Testis (tissue), 3 donors: ENCODE results near the gene ADRM1. TPM values are rescaled to one million over a fixed set of nuclear protein-coding genes. Genes with fewer than 3 reads are reported as not detected.

ENCODE experiments used
- DNase-seq: peaks from one replicate; pipeline ENCODE4 v3.0.0-alpha.2; 2019
- H3K27ac ChIP-seq, 2 donors: fragments of 200-600 bp; sonication (generic); one replicate each; pipeline ENCODE4 v1.5.1; 2019
- H3K27me3 ChIP-seq: fragments of 200-600 bp; sonication (generic); one replicate; pipeline ENCODE4 v1.5.1; 2019
- H3K36me3 ChIP-seq: fragments of 200-600 bp; sonication (generic); one replicate; pipeline ENCODE4 v1.5.1; 2017; ENCODE audit warnings: low read depth; ENCODE audit errors: missing control alignments
- H3K4me1 ChIP-seq: fragments of 200-600 bp; sonication (generic); one replicate; pipeline ENCODE4 v1.5.1; 2019
- H3K4me3 ChIP-seq, 2 donors: fragments of 200-600 bp; sonication (generic); one replicate each; pipeline ENCODE4 v1.5.1; 2017 to 2019
- H3K9me3 ChIP-seq: fragments of 200-600 bp; sonication (generic); one replicate; pipeline ENCODE4 v1.5.1; 2017
- POLR2A ChIP-seq: fragments of 450-650 bp; IDR thresholded peaks from one replicate; pipeline ENCODE4 v1.6.1; 2017; ENCODE audit warnings: antibody characterized with exemption, mild to moderate bottlenecking, moderate library complexity
- WGBS, 2 donors: methylation state at CpG; one replicate each; pipeline ENCODE4 v1.1.5; 2018; 5-methylcytosine and 5-hydroxymethylcytosine counted together
- intact Hi-C: fragments of 100-400 bp; cut with DNase I; formaldehyde crosslinking; loops from one replicate; pipeline ENCODE4 v1.15.1; 2023; ENCODE audit warnings: low total_unique reads
- polyA plus RNA-seq: library from polyadenylated mRNA; stranded (reverse); fragments of 350-450 nt; fragmentation: Illumina TruSeq; extraction: RNeasy Lipid Tissue Mini Kit (QIAGEN cat#74804); gene quantifications from one replicate; pipeline ENCODE4 v1.2.3, GENCODE V29; 2014; ENCODE audit warnings: low read depth, low replicate concordance; ENCODE audit not compliant: insufficient read depth
- total RNA-seq, 2 donors: library from RNA; depleted of rRNA; stranded (reverse); fragments of >200 nt; gene quantifications; one replicate each; pipeline ENCODE4 v1.2.3, GENCODE V29; 2016
- TF ChIP-seq, protein P1 (sequence below), 3 experiments: fragments of 450-650 bp in 2 of 3; fragments of 200-600 bp in 1 of 3; sonication (generic) in 1 of 3; IDR thresholded peaks; one replicate each; pipeline ENCODE4 v1.5.1; 2016 to 2019; ENCODE audit warnings: antibody characterized with exemption in 3 of 3, mild to moderate bottlenecking in 2 of 3, moderate library complexity in 1 of 3

ADRM1 gene
- total and polyA plus RNA-seq, 3 donors from 2014 or later = 191 to 286 (median 283) TPM

DNA sequence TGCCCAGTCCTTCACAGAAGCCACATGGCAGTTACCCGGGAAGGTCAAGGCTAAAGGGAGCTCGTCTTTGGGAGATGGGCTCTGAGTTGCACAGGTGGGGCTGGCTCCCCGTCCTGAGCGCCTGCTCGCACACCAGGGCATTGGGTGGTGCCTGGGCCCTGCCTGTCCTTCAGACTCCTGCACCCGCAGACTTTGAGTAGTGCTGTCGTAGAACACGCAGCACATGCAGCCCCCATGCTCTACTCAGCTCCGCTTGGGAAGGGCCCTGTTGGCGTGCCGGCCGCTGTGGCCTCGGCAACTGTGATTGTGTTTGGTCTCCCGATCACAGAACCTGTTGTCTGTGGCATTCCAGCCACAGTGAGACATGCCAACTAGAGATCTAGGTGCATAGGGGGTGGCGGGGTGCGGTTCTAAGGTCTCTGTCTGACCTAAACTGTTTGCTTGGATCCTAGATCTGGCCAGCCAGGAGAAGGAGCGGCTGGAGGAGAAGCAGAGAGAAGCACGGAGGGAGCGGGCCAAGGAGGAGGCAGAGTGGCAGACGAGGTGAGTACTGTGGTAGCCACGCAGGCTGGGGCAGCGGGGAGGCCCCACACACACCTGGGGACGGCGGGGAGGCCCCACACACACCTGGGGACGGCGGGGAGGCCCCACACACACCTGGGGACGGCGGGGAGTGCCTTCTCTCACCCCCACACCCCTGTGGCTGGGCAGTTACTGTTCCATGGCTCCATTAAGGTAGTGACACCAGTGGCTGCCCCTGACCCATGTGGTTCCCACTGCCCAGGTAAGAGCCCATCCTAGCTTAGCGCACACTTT is 11.3 kb upstream of the ADRM1 start:
- no peaks in the 10 kb centered on the region for H3K36me3 ChIP-seq
- H3K4me1 ChIP-seq = peaks cover 6% of the 10 kb centered on the region
- H3K4me3 ChIP-seq = no peak overlapping the region
- intact Hi-C loops = no loop called here
- no peaks in the 10 kb centered on the region for H3K27me3 ChIP-seq
- H3K27ac ChIP-seq = no peak overlapping the region
- H3K9me3 ChIP-seq = no peaks in the 10 kb centered on the region
- DNase-seq = no peak
- no peak for TF ChIP-seq POLR2A
- TF ChIP-seq, protein P1, sequence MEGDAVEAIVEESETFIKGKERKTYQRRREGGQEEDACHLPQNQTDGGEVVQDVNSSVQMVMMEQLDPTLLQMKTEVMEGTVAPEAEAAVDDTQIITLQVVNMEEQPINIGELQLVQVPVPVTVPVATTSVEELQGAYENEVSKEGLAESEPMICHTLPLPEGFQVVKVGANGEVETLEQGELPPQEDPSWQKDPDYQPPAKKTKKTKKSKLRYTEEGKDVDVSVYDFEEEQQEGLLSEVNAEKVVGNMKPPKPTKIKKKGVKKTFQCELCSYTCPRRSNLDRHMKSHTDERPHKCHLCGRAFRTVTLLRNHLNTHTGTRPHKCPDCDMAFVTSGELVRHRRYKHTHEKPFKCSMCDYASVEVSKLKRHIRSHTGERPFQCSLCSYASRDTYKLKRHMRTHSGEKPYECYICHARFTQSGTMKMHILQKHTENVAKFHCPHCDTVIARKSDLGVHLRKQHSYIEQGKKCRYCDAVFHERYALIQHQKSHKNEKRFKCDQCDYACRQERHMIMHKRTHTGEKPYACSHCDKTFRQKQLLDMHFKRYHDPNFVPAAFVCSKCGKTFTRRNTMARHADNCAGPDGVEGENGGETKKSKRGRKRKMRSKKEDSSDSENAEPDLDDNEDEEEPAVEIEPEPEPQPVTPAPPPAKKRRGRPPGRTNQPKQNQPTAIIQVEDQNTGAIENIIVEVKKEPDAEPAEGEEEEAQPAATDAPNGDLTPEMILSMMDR (IDR thresholded peaks at IDR 0.05) = no peak
- WGBS, 2 donors = 92 to 95% methylated on average over 25 to 29 of the region's 29 CpGs

DNA sequence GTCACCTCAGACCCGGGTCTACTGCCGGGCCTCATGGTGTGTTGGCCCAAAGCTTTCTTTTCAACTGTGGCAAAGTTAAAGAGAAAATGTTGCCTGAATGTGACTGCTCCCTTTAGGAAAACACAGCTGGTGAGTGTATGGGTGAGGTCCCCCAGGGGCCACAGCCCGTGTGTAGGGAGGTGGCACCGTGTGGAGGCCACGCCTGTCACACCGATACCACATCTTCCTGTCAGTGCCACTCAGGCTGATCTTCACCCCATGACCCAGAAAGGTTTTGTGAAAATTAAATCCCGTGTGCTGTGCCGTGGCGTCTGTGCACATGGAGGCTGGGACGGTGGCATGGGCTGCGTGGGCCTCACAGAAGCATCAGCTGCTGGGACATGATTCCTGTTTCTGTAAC is 10.7 kb upstream of the ADRM1 start:
- no peaks in the 10 kb centered on the region for H3K27me3 ChIP-seq
- TF ChIP-seq, protein P1 (IDR thresholded peaks at IDR 0.05) = no peak
- TF ChIP-seq POLR2A = no peak
- no peaks in the 10 kb centered on the region for H3K9me3 ChIP-seq
- H3K4me1 ChIP-seq = peaks cover 13% of the 10 kb centered on the region
- intact Hi-C loops = no loop called here
- no peak overlapping the region for H3K27ac ChIP-seq
- H3K4me3 ChIP-seq = no peak overlapping the region
- H3K36me3 ChIP-seq = no peaks in the 10 kb centered on the region
- 83 to 89% methylated on average over 11 of the region's 11 CpGs for WGBS, 2 donors
- no peak for DNase-seq

DNA sequence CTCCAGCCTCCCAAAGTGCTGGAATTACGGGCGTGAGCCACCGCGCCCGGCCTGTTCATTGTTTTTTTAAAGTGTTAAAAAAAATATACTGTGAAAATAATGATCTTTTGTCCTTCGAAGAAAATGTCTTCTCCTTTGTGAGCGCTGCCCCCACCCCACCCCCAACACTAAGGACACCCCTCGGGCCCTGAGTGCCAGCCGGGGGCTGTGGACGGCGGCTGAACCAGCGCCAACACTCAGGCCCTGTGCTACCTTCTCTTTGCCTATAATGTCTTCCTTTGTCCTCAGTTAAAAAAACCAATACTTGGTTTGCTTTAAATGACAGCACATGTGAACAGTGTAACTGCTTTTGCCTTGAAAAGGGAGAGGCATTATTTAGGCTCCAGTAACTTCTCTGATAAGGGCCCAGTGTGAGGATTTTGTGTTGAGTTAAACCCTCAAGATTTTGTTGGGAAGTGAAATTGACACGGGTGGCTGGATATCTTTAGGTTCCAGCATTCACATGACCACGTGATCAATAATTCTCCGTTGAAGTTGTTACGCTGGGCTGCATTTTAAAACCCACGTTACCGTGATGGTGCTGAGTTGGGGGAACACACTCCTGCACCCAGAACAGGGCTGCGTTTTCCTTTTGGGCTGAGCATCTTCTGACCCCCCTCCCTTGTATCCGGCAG is 9.5 kb upstream of the ADRM1 start:
- no peak for TF ChIP-seq POLR2A
- TF ChIP-seq, protein P1 (IDR thresholded peaks at IDR 0.05) = no peak

DNA sequence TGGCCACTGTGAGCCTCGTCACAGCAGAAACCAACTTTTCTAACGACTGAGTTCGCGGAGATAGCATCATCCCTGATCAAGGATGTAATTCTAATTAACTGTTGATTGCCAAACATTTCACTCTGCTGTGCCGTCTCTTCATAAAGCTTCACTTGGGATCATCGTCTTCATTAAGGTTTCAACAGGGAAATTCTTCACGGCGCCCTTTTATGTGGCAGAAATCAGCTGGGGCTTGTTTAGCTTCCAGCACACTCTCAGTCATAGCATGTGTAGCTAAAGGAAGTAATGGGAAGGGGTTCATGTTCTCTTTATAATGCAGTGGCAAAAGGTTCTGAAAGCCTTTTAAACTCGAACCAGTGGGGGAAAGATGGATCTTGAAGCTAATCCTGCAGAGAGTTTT is 8.9 kb upstream of the ADRM1 start:
- intact Hi-C loops = no loop called here
- no peaks in the 10 kb centered on the region for H3K9me3 ChIP-seq
- peaks cover 28% of the 10 kb centered on the region for H3K4me1 ChIP-seq
- DNase-seq = no peak
- TF ChIP-seq POLR2A = no peak
- TF ChIP-seq, protein P1 (IDR thresholded peaks at IDR 0.05) = no peak
- no peaks in the 10 kb centered on the region for H3K36me3 ChIP-seq
- no peak overlapping the region for H3K27ac ChIP-seq
- 80 to 83% methylated on average over 9 of the region's 9 CpGs for WGBS, 2 donors
- H3K4me3 ChIP-seq = no peak overlapping the region
- no peaks in the 10 kb centered on the region for H3K27me3 ChIP-seq

More for the DNA sequence above, 9.5 kb upstream of the ADRM1 start:
- H3K27me3 ChIP-seq = no peaks in the 10 kb centered on the region
- H3K27ac ChIP-seq = peak overlapping the region in 1 of 2 donors; percentile 48
- H3K4me1 ChIP-seq = peaks cover 24% of the 10 kb centered on the region
- 73 to 78% methylated on average over 20 of the region's 20 CpGs for WGBS, 2 donors
- intact Hi-C loops = no loop called here
- peak; percentile 65 for DNase-seq
- H3K9me3 ChIP-seq = no peaks in the 10 kb centered on the region
- H3K36me3 ChIP-seq = no peaks in the 10 kb centered on the region
- H3K4me3 ChIP-seq = no peak overlapping the region
